ENCODE results near the gene UGDH.

The UGDH gene

GRCh38 chr4:39451423-39452023 is 75.7 kb downstream of the UGDH start:
- no peak for DNase-seq

GRCh38 chr4:39450618-39451017 is 76.6 kb downstream of the UGDH start:
- no peak for DNase-seq

All from NCI-H1417 treated with DMSO at 0.1 percent for 48 hours (cell line).